Fibroblast of mammary gland (primary cell): ENCODE data around the gene RBPJ.
A peak's percentile ranks its signal among the peaks of the same experiment; 100 is the strongest.

Source experiments
- DNase-seq: peaks from one replicate; pipeline ENCODE4 v3.0.0-alpha.2; 2010; ENCODE audit warnings: low read depth
- H3K4me3 ChIP-seq: 2 replicates; pipeline ENCODE4 v1.5.1; 2011; ENCODE audit warnings: low read depth, mild to moderate bottlenecking, low read length, moderate library complexity; ENCODE audit not compliant: control insufficient read depth
- TF ChIP-seq, protein P1 (sequence below): conservative IDR thresholded peaks from 2 replicates; pipeline ENCODE4 v1.5.1; 2011; ENCODE audit warnings: low read depth, low read length, inconsistent platforms; ENCODE audit not compliant: control insufficient read depth, insufficient read depth

The RBPJ gene

DNA sequence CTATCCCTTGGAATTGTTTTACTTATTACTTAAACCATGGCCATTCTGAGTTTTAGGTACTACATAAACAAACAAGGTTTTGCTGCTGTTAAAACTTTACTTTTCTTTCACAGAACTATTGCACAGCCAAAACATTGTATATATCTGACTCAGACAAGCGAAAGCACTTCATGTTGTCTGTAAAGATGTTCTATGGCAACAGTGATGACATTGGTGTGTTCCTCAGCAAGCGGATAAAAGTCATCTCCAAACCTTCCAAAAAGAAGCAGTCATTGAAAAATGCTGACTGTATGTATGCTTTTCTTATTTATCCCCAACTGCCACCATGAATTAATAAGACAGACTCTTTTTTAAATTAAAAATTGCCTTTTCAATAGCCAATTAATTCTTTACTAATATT, 99.6 kb downstream of the RBPJ start:
- no peak overlapping the region for H3K4me3 ChIP-seq
- TF ChIP-seq, protein P1, sequence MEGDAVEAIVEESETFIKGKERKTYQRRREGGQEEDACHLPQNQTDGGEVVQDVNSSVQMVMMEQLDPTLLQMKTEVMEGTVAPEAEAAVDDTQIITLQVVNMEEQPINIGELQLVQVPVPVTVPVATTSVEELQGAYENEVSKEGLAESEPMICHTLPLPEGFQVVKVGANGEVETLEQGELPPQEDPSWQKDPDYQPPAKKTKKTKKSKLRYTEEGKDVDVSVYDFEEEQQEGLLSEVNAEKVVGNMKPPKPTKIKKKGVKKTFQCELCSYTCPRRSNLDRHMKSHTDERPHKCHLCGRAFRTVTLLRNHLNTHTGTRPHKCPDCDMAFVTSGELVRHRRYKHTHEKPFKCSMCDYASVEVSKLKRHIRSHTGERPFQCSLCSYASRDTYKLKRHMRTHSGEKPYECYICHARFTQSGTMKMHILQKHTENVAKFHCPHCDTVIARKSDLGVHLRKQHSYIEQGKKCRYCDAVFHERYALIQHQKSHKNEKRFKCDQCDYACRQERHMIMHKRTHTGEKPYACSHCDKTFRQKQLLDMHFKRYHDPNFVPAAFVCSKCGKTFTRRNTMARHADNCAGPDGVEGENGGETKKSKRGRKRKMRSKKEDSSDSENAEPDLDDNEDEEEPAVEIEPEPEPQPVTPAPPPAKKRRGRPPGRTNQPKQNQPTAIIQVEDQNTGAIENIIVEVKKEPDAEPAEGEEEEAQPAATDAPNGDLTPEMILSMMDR, result no peak
- peak; percentile 47 for DNase-seq

DNA sequence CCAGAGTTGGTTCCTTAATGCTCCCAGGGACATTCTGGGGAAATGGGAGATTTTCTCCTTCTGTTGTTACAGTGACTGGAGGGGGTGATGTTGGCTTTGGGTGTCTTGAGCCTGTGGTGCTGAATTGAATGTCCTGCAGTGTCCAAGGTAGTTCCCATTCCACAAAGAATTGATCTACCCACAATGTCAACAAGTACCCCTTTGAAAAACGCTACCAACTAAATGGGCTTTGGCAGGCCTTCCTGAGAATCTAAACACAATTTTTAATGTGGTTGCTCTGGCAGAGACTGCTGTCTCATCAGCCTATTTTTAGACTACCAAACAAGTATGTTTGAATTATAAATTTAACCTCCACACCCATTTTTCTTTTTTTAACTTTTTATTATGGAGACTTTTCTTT, 100.1 kb downstream of the RBPJ start:
- no peak for DNase-seq
- no peak overlapping the region for H3K4me3 ChIP-seq
- TF ChIP-seq, protein P1, result no peak

DNA sequence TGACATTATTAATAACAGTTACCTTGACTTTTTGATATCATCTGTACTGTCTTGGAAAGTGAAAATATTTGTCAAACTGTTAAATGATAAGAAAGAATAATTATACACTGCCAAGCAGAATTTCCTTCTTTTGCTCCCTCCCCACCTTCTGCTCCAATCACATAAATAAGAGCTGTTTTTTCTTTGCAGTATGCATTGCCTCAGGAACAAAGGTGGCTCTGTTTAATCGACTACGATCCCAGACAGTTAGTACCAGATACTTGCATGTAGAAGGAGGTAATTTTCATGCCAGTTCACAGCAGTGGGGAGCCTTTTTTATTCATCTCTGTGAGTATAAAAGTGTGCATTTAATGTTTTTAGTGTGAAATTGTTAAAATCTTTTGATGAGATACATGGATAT, 103.3 kb downstream of the RBPJ start:
- no peak for DNase-seq
- TF ChIP-seq, protein P1, result no peak

DNA sequence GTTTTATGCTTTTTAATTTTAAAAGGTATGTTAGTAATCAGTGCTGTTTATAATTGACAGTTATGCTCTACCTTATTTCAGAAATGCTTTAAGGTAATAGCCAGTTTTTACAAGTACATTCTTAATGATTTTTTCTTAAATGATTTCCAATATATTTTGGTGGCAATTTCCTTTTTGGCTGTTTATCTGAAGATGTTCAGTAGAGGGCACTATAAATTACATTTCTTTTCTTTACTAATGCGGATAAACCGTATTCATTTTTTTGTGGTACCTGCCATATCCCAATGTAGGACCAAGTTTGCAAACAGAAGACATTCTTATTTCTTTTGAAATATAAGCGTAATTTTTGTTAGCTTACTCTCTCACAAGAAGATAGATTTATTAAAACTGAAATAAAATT, 104.0 kb downstream of the RBPJ start:
- TF ChIP-seq, protein P1, result peak; percentile 18
- H3K4me3 ChIP-seq, result no peak overlapping the region
- no peak for DNase-seq

More for the DNA sequence above, 103.3 kb downstream of the RBPJ start:
- H3K4me3 ChIP-seq, result no peak overlapping the region

DNA sequence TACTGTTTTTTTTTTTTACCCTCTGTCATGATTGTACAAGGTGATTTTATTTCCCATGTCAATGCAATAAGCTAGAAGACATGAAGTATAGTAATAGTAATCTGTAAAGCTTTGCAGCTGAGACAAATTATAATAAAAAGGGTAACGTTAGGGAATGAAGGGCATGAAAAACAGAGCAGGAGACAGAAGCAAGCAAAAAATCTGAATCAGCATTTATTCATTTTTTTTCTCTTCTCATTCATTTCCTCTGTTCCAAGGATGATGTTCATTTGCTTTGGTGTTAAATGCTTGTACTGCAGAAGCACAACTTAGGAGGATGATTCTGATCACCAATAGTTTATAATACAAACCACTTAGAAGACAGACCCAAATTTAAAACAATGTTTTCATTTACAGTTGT, 105.1 kb downstream of the RBPJ start:
- H3K4me3 ChIP-seq, result no peak overlapping the region
- DNase-seq, result no peak
- TF ChIP-seq, protein P1, result no peak

DNA sequence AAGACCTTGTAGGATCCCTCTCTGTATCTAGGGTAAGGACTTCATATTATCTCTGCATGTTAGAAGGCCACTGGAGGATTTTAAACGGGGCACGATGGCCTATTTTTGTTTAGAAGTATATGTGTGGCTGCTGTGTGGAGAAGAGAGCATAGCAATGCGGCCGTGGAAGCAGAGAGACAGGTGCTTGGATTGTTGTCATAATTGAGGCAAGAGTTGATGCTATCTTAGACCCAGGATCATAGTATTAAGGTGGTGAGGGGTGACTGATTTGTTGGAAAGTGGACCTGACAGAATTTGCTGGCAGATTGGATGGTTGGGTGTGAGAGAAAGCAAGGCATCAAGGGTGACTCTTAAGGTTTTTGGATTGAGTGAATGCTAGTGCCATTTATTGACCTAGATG, 106.1 kb downstream of the RBPJ start:
- TF ChIP-seq, protein P1, result no peak
- no peak for DNase-seq
- H3K4me3 ChIP-seq, result no peak overlapping the region

DNA sequence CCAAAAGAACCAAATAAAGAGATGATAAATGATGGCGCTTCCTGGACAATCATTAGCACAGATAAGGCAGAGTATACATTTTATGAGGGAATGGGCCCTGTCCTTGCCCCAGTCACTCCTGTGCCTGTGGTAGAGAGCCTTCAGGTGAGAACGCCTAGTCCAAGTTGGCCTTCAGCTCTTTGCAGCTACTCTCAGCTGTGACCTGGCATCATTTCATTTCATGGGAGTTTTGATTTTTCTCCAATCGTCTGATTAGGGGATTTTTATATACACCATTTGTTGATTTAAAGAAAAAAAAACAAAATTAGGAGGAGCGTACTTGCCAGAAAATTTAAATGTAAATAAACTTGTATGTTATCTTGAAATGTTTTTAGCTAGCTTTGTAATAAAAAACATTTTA, 109.1 kb downstream of the RBPJ start:
- DNase-seq, result no peak
- H3K4me3 ChIP-seq, result no peak overlapping the region
- TF ChIP-seq, protein P1, result no peak
